NCI-H1105 (cell line): Measurements from ENCODE around the gene SLC66A2.
"Not testable (repeated sequence)": the region's sequence is repeated elsewhere in the genome, so short reads cannot be mapped to it uniquely, and the experiment has no call there.

Source experiments
- DNase-seq: peaks from one replicate; lab custom pipeline; 2025; lab: John Stamatoyannopoulos, UW

The SLC66A2 gene

GRCh38 chr18:79866889-79867574 lies 84.4 kb downstream of the SLC66A2 start:
- DNase-seq: no peak

GRCh38 chr18:79865951-79866350 lies 85.5 kb downstream of the SLC66A2 start:
- not testable (repeated sequence) for DNase-seq

GRCh38 chr18:79864955-79865354 lies 86.5 kb downstream of the SLC66A2 start:
- DNase-seq: not testable (repeated sequence)

- DNase-seq: no peak
Observed at GRCh38 chr18:79864006-79864725, 87.3 kb downstream of the SLC66A2 start.

- no peak for DNase-seq
Observed at GRCh38 chr18:79863161-79864005, 88.1 kb downstream of the SLC66A2 start.

- no peak for DNase-seq
Observed at GRCh38 chr18:79862562-79862961, 88.9 kb downstream of the SLC66A2 start.

- no peak for DNase-seq
Observed at GRCh38 chr18:79861687-79862086, 89.8 kb downstream of the SLC66A2 start.

GRCh38 chr18:79859314-79859713 lies 92.1 kb downstream of the SLC66A2 start:
- no peak for DNase-seq

GRCh38 chr18:79857082-79857671 lies 94.3 kb downstream of the SLC66A2 start:
- DNase-seq: peak; percentile 55

- DNase-seq: no peak
Observed at GRCh38 chr18:79856119-79857007, 95.1 kb downstream of the SLC66A2 start.

GRCh38 chr18:79855147-79855933 lies 96.1 kb downstream of the SLC66A2 start:
- no peak for DNase-seq

- no peak for DNase-seq
Observed at GRCh38 chr18:79853993-79854364, 97.5 kb downstream of the SLC66A2 start.

GRCh38 chr18:79853303-79853992 lies 98.0 kb downstream of the SLC66A2 start:
- no peak for DNase-seq

GRCh38 chr18:79852561-79853302 lies 98.7 kb downstream of the SLC66A2 start:
- DNase-seq: no peak
